ENCODE measurements around the gene BCL11A.

Gene BCL11A

GRCh38 chr2:60484133-60484645, 69.3 kb downstream of the BCL11A start:
- peak overlapping the region; percentile 20; the same call in 1 of the 2 replicates for H3K9ac ChIP-seq (ENCODE audit: low read depth, low read length)
- H3K4me1 ChIP-seq (ENCODE audit: control insufficient read depth, insufficient read depth, low read length) = peaks cover 56% of the 10 kb centered on the region
- H3K27me3 ChIP-seq (ENCODE audit: control insufficient read depth, insufficient read depth, low read length) = 0 out of 2 replicates have a peak, but pooled peaks cover under 1% of the 10 kb centered on the region
- no peak overlapping the region for H3K27ac ChIP-seq (ENCODE audit: low read depth, low read length)
- peaks cover 33% of the 10 kb centered on the region; the same call in 1 of the 2 replicates for H3K36me3 ChIP-seq (ENCODE audit: control insufficient read depth, insufficient read depth, low read length)
- H3K4me3 ChIP-seq (ENCODE audit: low read depth, low read length) = no peak overlapping the region
- H3K9me3 ChIP-seq (ENCODE audit: control insufficient read depth, insufficient read depth, low read length) = no peaks in the 10 kb centered on the region

- Histone ChIP-seq H3K4me3 (ENCODE audit: low read depth, low read length) (no peak overlapping the region), H3K4me1 (ENCODE audit: control insufficient read depth, insufficient read depth, low read length) (peaks cover 64% of the 10 kb centered on the region), H3K36me3 (ENCODE audit: control insufficient read depth, insufficient read depth, low read length) (peaks cover 33% of the 10 kb centered on the region; the same call in 1 of the 2 replicates), H3K9me3 (ENCODE audit: control insufficient read depth, insufficient read depth, low read length) (no peaks in the 10 kb centered on the region), H3K27ac (ENCODE audit: low read depth, low read length) (no peak overlapping the region), H3K27me3 (ENCODE audit: control insufficient read depth, insufficient read depth, low read length) (0 out of 2 replicates have a peak, but pooled peaks cover 5% of the 10 kb centered on the region), H3K9ac (ENCODE audit: low read depth, low read length) (no peak overlapping the region)
Observed at GRCh38 chr2:60483401-60483800, 70.1 kb downstream of the BCL11A start.

DNA sequence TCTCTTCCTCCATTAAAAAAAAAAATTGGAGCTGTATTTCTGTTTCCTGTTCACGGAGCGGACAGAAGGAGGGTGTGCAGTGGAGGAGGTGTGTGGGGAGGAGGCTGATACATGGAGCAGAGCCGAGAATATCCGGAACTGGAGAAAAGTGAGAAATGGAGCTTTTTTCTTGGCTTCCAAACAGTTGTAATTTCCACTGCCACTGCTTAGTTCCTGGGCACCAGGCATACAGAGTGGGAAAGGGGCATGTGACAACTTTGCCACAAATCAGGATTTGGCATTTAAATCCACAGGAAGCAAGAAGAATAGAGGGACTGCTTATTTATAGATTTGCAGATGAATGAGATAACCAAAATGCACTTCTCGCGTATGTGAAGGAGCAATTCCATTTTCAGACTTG, 71.2 kb downstream of the BCL11A start:
- H3K4me1 ChIP-seq (ENCODE audit: control insufficient read depth, insufficient read depth, low read length) = peaks cover 65% of the 10 kb centered on the region
- H3K27me3 ChIP-seq (ENCODE audit: control insufficient read depth, insufficient read depth, low read length) = peaks cover 16% of the 10 kb centered on the region
- H3K9ac ChIP-seq (ENCODE audit: low read depth, low read length) = no peak overlapping the region
- no peaks in the 10 kb centered on the region for H3K9me3 ChIP-seq (ENCODE audit: control insufficient read depth, insufficient read depth, low read length)
- peaks cover 30% of the 10 kb centered on the region; the same call in 1 of the 2 replicates for H3K36me3 ChIP-seq (ENCODE audit: control insufficient read depth, insufficient read depth, low read length)
- H3K4me3 ChIP-seq (ENCODE audit: low read depth, low read length) = no peak overlapping the region
- H3K27ac ChIP-seq (ENCODE audit: low read depth, low read length) = no peak overlapping the region

GRCh38 chr2:60481257-60481656, 72.2 kb downstream of the BCL11A start:
- no peak overlapping the region for H3K9ac ChIP-seq (ENCODE audit: low read depth, low read length)
- peaks cover 74% of the 10 kb centered on the region for H3K4me1 ChIP-seq (ENCODE audit: control insufficient read depth, insufficient read depth, low read length)
- H3K4me3 ChIP-seq (ENCODE audit: low read depth, low read length) = no peak overlapping the region
- peaks cover 21% of the 10 kb centered on the region; the same call in 1 of the 2 replicates for H3K36me3 ChIP-seq (ENCODE audit: control insufficient read depth, insufficient read depth, low read length)
- no peaks in the 10 kb centered on the region for H3K9me3 ChIP-seq (ENCODE audit: control insufficient read depth, insufficient read depth, low read length)
- H3K27ac ChIP-seq (ENCODE audit: low read depth, low read length) = no peak overlapping the region
- peaks cover 20% of the 10 kb centered on the region for H3K27me3 ChIP-seq (ENCODE audit: control insufficient read depth, insufficient read depth, low read length)

DNA sequence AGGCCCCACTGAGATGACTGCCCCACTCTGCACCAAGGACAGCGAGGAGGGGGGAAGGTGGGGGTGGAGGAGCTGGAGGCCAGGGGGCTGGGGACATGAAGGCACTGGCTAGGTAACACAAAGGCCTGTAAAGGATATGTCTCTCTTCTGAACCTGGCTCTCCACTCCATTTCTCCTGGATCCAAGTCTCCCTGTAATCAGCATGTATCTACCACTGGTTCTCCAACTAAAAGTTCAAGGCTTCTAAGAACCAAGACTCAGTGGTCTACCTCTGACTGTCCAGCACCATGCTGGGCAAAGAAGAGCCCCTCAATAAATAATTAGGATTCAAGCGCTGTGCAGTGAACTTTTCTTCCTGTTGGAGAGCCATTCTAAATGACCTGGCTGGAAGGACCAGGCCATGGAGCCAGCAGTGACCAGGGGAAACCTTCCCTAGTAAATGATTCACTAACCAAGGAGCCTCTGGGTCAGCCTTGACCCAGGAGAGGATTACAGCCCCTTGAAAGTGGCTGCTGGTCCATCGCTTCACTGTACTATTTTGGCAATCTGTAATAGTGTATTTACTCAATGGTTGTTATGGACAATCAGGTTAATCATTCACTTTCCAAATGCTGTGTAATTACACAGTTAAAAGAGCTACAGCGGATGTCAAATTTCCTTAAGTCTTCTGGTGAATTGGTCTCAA, 73.2 kb downstream of the BCL11A start:
- Histone ChIP-seq H3K9me3 (ENCODE audit: control insufficient read depth, insufficient read depth, low read length) (no peaks in the 10 kb centered on the region), H3K27ac (ENCODE audit: low read depth, low read length) (no peak overlapping the region), H3K27me3 (ENCODE audit: control insufficient read depth, insufficient read depth, low read length) (peaks cover 23% of the 10 kb centered on the region), H3K36me3 (ENCODE audit: control insufficient read depth, insufficient read depth, low read length) (peaks cover 16% of the 10 kb centered on the region; the same call in 1 of the 2 replicates), H3K9ac (ENCODE audit: low read depth, low read length) (no peak overlapping the region), H3K4me3 (ENCODE audit: low read depth, low read length) (no peak overlapping the region), H3K4me1 (ENCODE audit: control insufficient read depth, insufficient read depth, low read length) (peaks cover 78% of the 10 kb centered on the region)

DNA sequence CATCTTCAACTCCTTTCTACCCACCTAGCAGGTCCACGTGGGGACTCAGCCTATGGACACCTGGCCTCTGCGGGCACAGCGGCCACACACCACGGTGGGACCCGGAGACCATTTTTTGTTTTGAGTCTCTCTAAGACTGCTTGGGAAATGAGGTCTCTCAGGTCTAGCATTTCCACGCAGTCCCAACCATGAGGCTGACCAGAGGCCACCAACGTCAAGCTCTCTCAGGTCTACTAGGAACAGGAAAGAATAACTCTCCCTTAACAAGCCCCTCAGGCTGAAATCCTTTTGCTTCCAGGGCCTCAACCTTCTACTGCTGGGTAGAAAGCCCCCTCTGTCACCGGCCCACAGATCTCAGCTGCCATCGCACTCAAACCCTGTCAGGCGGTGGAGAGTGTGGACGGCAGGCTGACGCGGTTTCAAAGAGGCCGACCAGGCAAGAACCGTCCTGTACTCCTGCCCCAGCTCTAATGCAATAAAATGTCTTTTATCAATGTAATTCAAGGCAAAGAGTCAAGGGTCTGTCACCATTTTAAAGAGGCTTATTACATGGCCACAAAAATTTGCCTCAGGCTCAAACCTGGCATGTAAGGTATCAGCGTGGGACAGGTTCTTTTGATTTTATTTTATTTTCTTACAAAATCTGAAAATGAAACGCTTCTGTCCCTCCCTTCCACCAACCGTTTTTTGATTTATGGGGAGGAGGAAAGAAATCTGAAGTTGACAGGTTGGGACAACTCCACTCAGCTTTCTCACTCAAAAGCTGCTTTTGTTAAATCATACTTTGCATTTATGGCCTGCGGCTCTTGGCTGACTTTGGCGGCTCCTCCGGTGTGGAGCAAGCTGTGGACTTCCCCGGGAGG, 74.0 kb downstream of the BCL11A start:
- H3K9ac ChIP-seq (ENCODE audit: low read depth, low read length) = no peak overlapping the region
- no peaks in the 10 kb centered on the region for H3K9me3 ChIP-seq (ENCODE audit: control insufficient read depth, insufficient read depth, low read length)
- no peak overlapping the region for H3K27ac ChIP-seq (ENCODE audit: low read depth, low read length)
- peaks cover 78% of the 10 kb centered on the region for H3K4me1 ChIP-seq (ENCODE audit: control insufficient read depth, insufficient read depth, low read length)
- H3K4me3 ChIP-seq (ENCODE audit: low read depth, low read length) = no peak overlapping the region
- H3K27me3 ChIP-seq (ENCODE audit: control insufficient read depth, insufficient read depth, low read length) = peaks cover 23% of the 10 kb centered on the region
- H3K36me3 ChIP-seq (ENCODE audit: control insufficient read depth, insufficient read depth, low read length) = peaks cover 16% of the 10 kb centered on the region; the same call in 1 of the 2 replicates

- no peak overlapping the region for H3K4me3 ChIP-seq (ENCODE audit: low read depth, low read length)
- no peak overlapping the region for H3K9ac ChIP-seq (ENCODE audit: low read depth, low read length)
- no peaks in the 10 kb centered on the region for H3K9me3 ChIP-seq (ENCODE audit: control insufficient read depth, insufficient read depth, low read length)
- peaks cover 23% of the 10 kb centered on the region for H3K27me3 ChIP-seq (ENCODE audit: control insufficient read depth, insufficient read depth, low read length)
- H3K4me1 ChIP-seq (ENCODE audit: control insufficient read depth, insufficient read depth, low read length) = peaks cover 79% of the 10 kb centered on the region
- peaks cover 16% of the 10 kb centered on the region; the same call in 1 of the 2 replicates for H3K36me3 ChIP-seq (ENCODE audit: control insufficient read depth, insufficient read depth, low read length)
- H3K27ac ChIP-seq (ENCODE audit: low read depth, low read length) = no peak overlapping the region
Observed at GRCh38 chr2:60478660-60479059, 74.8 kb downstream of the BCL11A start.

GRCh38 chr2:60476206-60476954, 77.1 kb downstream of the BCL11A start:
- peaks cover 23% of the 10 kb centered on the region for H3K27me3 ChIP-seq (ENCODE audit: control insufficient read depth, insufficient read depth, low read length)
- peak overlapping the region; percentile 10; the same call in 1 of the 2 replicates for H3K4me3 ChIP-seq (ENCODE audit: low read depth, low read length)
- H3K4me1 ChIP-seq (ENCODE audit: control insufficient read depth, insufficient read depth, low read length) = peaks cover 83% of the 10 kb centered on the region
- no peak overlapping the region for H3K9ac ChIP-seq (ENCODE audit: low read depth, low read length)
- no peaks in the 10 kb centered on the region for H3K9me3 ChIP-seq (ENCODE audit: control insufficient read depth, insufficient read depth, low read length)
- H3K27ac ChIP-seq (ENCODE audit: low read depth, low read length) = no peak overlapping the region
- peaks cover under 1% of the 10 kb centered on the region for H3K36me3 ChIP-seq (ENCODE audit: control insufficient read depth, insufficient read depth, low read length)

- H3K9ac ChIP-seq (ENCODE audit: low read depth, low read length) = no peak overlapping the region
- H3K9me3 ChIP-seq (ENCODE audit: control insufficient read depth, insufficient read depth, low read length) = no peaks in the 10 kb centered on the region
- H3K27ac ChIP-seq (ENCODE audit: low read depth, low read length) = peak overlapping the region; percentile 83
- H3K4me3 ChIP-seq (ENCODE audit: low read depth, low read length) = peak overlapping the region; percentile 44; the same call in 1 of the 2 replicates
- peaks cover 23% of the 10 kb centered on the region for H3K27me3 ChIP-seq (ENCODE audit: control insufficient read depth, insufficient read depth, low read length)
- no peaks in the 10 kb centered on the region; the same call in 1 of the 2 replicates for H3K36me3 ChIP-seq (ENCODE audit: control insufficient read depth, insufficient read depth, low read length)
- H3K4me1 ChIP-seq (ENCODE audit: control insufficient read depth, insufficient read depth, low read length) = peaks cover 90% of the 10 kb centered on the region
Observed at GRCh38 chr2:60475123-60475830, 78.2 kb downstream of the BCL11A start.

GRCh38 chr2:60474301-60474700, 79.2 kb downstream of the BCL11A start:
- Histone ChIP-seq H3K9ac (ENCODE audit: low read depth, low read length) (peak overlapping the region; percentile 7; the same call in 1 of the 2 replicates), H3K27ac (ENCODE audit: low read depth, low read length) (peak overlapping the region; percentile 83), H3K27me3 (ENCODE audit: control insufficient read depth, insufficient read depth, low read length) (peaks cover 23% of the 10 kb centered on the region), H3K36me3 (ENCODE audit: control insufficient read depth, insufficient read depth, low read length) (no peaks in the 10 kb centered on the region; the same call in 1 of the 2 replicates), H3K9me3 (ENCODE audit: control insufficient read depth, insufficient read depth, low read length) (no peaks in the 10 kb centered on the region), H3K4me3 (ENCODE audit: low read depth, low read length) (peak overlapping the region; percentile 44), H3K4me1 (ENCODE audit: control insufficient read depth, insufficient read depth, low read length) (peaks cover 94% of the 10 kb centered on the region)

Measured in HUES48 (cell line).